ENCODE measurements around the gene MARCHF3. TPM values are rescaled to one million over a fixed set of nuclear protein-coding genes. Genes with fewer than 3 reads are reported as not detected.

Gene MARCHF3
- total and polyA plus RNA-seq, 2 donors from 2014 or later: 1.5 to 8.0 TPM

DNA sequence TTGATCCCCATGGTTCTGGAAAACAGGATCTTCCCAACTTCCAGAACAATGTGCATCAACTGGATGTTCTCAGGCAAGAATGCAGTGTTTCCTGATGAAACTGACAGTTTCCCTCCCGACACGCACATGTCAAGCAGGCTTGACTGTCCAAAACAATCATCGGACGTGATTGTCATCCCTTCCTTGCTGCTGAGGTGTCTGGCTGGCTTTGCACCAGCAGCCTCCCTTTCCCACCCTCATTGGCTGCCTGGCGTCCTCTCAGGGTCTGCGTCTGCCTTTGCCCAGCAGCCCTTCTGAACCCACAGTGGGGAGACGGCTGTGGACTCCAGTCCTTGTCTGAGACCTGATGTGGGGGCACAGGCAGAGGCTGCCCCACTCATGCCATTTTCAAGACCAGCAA lies 110.8 kb downstream of the MARCHF3 start:
- TF ChIP-seq, protein P1, sequence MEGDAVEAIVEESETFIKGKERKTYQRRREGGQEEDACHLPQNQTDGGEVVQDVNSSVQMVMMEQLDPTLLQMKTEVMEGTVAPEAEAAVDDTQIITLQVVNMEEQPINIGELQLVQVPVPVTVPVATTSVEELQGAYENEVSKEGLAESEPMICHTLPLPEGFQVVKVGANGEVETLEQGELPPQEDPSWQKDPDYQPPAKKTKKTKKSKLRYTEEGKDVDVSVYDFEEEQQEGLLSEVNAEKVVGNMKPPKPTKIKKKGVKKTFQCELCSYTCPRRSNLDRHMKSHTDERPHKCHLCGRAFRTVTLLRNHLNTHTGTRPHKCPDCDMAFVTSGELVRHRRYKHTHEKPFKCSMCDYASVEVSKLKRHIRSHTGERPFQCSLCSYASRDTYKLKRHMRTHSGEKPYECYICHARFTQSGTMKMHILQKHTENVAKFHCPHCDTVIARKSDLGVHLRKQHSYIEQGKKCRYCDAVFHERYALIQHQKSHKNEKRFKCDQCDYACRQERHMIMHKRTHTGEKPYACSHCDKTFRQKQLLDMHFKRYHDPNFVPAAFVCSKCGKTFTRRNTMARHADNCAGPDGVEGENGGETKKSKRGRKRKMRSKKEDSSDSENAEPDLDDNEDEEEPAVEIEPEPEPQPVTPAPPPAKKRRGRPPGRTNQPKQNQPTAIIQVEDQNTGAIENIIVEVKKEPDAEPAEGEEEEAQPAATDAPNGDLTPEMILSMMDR (IDR thresholded peaks at IDR 0.05; ENCODE audit: borderline replicate concordance, extremely low read depth, insufficient read depth): no peak
- Histone ChIP-seq H3K9ac (ENCODE audit: low read length in 3 of 3) (no peak overlapping the region), H3K27me3 (ENCODE audit: control insufficient read depth, insufficient read depth, low read length) (no peaks in the 10 kb centered on the region), H3K4me1 (ENCODE audit: control insufficient read depth in 2 of 3, insufficient read depth in 2 of 3, low read depth in 1 of 3, low read length in 3 of 3) (peaks cover 0 to 3% (median 0%) of the 10 kb centered on the region in 3 donors), H3K9me3 (ENCODE audit: control insufficient read depth in 2 of 3, insufficient read depth in 1 of 3, low read length in 3 of 3) (no peaks in the 10 kb centered on the region), H3K36me3 (ENCODE audit: control insufficient read depth in 2 of 3, insufficient read depth in 3 of 3, low read length in 3 of 3) (no peaks in the 10 kb centered on the region), H3K27ac (ENCODE audit: low read depth in 2 of 2, low read length in 2 of 2) (no peak overlapping the region), H3K4me3 (ENCODE audit: low read length in 3 of 3) (no peak overlapping the region)
- intact Hi-C loops (cut with DNase I): no loop called here
- DNase-seq (no peak), FAIRE-seq (no peak)

DNA sequence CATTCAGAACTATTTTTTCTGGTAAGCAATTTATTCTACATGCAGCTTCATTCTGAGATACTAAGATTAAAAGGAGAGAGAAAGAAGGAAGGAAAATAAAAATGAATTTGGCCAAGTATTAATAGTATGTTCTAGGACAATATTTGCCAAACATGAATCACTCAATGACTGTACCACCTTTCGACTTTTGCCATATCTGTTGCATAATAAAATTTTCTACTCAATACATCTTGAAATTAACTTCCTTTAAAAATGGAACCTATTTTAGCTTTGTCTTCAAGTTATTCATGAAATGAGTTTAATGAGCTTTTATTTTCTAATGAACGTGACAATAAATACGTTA lies 111.8 kb downstream of the MARCHF3 start:
- no peaks in the 10 kb centered on the region for H3K9me3 ChIP-seq (ENCODE audit: control insufficient read depth in 2 of 3, insufficient read depth in 1 of 3, low read length in 3 of 3)
- H3K4me1 ChIP-seq (ENCODE audit: control insufficient read depth in 2 of 3, insufficient read depth in 2 of 3, low read depth in 1 of 3, low read length in 3 of 3): peaks cover 0 to 3% (median 0%) of the 10 kb centered on the region in 3 donors
- DNase-seq (no peak), FAIRE-seq (no peak)
- no peak overlapping the region for H3K27ac ChIP-seq (ENCODE audit: low read depth in 2 of 2, low read length in 2 of 2)
- H3K4me3 ChIP-seq (ENCODE audit: low read length in 3 of 3): no peak overlapping the region
- intact Hi-C loops (cut with DNase I): no loop called here
- TF ChIP-seq, protein P1 (IDR thresholded peaks at IDR 0.05; ENCODE audit: borderline replicate concordance, extremely low read depth, insufficient read depth): no peak
- no peak overlapping the region for H3K9ac ChIP-seq (ENCODE audit: low read length in 3 of 3)
- H3K36me3 ChIP-seq (ENCODE audit: control insufficient read depth in 2 of 3, insufficient read depth in 3 of 3, low read length in 3 of 3): no peaks in the 10 kb centered on the region
- no peaks in the 10 kb centered on the region for H3K27me3 ChIP-seq (ENCODE audit: control insufficient read depth, insufficient read depth, low read length)

DNA sequence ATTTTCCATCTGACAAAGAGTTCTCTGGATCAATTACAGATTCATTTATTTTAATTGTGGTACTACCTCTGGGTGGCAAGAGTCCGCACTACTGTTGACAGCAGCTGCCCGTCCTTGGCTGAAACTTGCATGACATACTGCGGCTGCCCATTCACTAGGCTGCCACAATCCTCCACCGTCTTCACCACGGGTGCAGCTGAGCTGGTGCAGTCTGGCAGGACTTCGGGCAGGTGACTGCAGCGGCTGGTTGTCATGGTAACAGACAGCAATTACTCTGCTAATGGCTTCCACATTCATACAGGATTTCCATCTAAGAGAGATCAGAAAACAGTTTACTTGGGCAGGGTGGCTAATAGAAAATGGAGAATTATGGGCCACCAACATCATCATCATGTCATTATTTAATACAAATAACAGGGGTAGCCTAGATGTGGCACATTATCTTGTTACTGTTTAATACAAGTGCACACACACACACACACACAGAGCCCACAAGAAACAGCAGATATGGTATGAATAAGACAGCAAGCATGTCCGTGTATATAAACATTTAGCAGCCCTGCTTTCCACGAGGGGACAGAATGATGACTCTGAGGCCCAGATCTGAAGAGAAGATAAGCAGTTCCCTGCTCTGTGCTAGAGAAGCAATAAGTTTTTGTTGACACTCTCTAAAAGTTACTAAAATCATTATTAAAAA lies 112.3 kb downstream of the MARCHF3 start:
- TF ChIP-seq, protein P1 (IDR thresholded peaks at IDR 0.05; ENCODE audit: borderline replicate concordance, extremely low read depth, insufficient read depth): no peak
- no peaks in the 10 kb centered on the region for H3K27me3 ChIP-seq (ENCODE audit: control insufficient read depth, insufficient read depth, low read length)
- H3K4me3 ChIP-seq (ENCODE audit: low read length in 3 of 3): no peak overlapping the region
- H3K9me3 ChIP-seq (ENCODE audit: control insufficient read depth in 2 of 3, insufficient read depth in 1 of 3, low read length in 3 of 3): no peaks in the 10 kb centered on the region
- H3K9ac ChIP-seq (ENCODE audit: low read length in 3 of 3): no peak overlapping the region
- H3K36me3 ChIP-seq (ENCODE audit: control insufficient read depth in 2 of 3, insufficient read depth in 3 of 3, low read length in 3 of 3): no peaks in the 10 kb centered on the region
- H3K4me1 ChIP-seq (ENCODE audit: control insufficient read depth in 2 of 3, insufficient read depth in 2 of 3, low read depth in 1 of 3, low read length in 3 of 3): peaks cover 0 to 3% (median 0%) of the 10 kb centered on the region in 3 donors
- no peak for FAIRE-seq
- H3K27ac ChIP-seq (ENCODE audit: low read depth in 2 of 2, low read length in 2 of 2): no peak overlapping the region
- peak in 4 of 5 donors; percentile 75 to 78 (median 76) for DNase-seq
- intact Hi-C loops (cut with DNase I): no loop called here

DNA sequence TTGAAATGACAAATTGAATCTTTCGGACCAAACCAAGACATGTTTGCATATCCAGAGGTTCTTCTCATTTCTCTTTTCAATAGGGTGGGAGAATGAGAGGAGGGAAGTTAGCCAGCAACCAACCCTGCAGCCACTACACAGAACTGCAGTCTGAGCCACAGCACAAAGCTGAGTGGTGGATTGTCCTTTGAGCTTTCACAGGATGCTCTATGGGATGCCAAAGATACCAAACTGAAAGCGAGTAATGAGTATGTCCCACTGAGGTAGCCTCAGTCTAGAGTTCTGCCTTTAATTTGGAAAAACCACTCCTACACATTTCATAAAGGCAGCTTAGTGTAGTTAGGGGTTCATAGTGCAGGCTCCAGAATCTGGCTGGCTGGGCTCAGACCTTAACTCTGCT lies 114.9 kb downstream of the MARCHF3 start:
- Histone ChIP-seq H3K4me1 (ENCODE audit: control insufficient read depth in 2 of 3, insufficient read depth in 2 of 3, low read depth in 1 of 3, low read length in 3 of 3) (peaks cover 0 to 3% (median 0%) of the 10 kb centered on the region in 3 donors), H3K36me3 (ENCODE audit: control insufficient read depth in 2 of 3, insufficient read depth in 3 of 3, low read length in 3 of 3) (no peaks in the 10 kb centered on the region), H3K4me3 (ENCODE audit: low read length in 3 of 3) (no peak overlapping the region), H3K27ac (ENCODE audit: low read depth in 2 of 2, low read length in 2 of 2) (no peak overlapping the region), H3K9ac (ENCODE audit: low read length in 3 of 3) (no peak overlapping the region), H3K9me3 (ENCODE audit: control insufficient read depth in 2 of 3, insufficient read depth in 1 of 3, low read length in 3 of 3) (no peaks in the 10 kb centered on the region), H3K27me3 (ENCODE audit: control insufficient read depth, insufficient read depth, low read length) (no peaks in the 10 kb centered on the region)
- TF ChIP-seq, protein P1 (IDR thresholded peaks at IDR 0.05; ENCODE audit: borderline replicate concordance, extremely low read depth, insufficient read depth): no peak
- FAIRE-seq (no peak), DNase-seq (no peak)
- intact Hi-C loops (cut with DNase I): no loop called here
